ENCODE data around the gene CCDC142. TPM values are rescaled to one million over a fixed set of nuclear protein-coding genes. Genes with fewer than 3 reads are reported as not detected.

CCDC142 gene
- total RNA-seq, 8 experiments from 2014 or later, result 8.0 to 32.3 (median 12.8) TPM

DNA sequence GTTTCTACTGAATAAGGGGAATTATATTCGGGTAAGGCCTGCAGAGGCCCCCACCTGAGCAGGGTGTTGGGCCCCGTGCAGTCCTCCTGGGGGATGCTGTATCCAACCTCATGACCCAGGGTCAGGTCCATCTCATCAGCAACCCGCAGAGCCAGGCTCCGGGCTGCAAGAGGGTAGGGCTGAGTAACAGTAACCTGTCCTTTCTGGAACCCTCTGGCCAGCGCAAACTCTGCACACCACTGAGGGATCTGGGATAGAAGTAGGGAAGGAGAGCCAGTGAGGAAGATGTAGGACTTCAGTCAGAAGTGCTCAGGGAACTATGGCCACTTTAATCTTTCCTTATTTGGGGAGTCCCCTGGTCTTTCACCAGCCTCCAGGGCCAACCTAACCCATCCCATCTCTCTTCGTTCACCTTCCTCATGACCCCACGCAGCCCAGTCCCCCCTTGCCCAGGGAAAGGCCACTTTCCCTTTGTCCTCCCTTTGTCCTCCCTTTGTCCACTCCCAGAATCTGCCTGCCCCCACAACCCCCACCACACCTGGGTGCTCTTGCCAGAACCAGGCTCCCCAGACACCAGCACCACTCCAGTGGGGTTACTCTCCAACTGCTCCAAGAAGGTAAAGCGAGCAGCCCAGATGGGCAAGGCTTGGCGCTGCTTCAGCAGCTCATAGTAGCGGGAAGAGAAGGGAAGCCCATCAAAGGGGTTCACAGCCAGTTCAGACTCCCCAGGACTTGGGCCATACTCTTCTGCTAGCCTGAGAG is 42.3 kb upstream of the CCDC142 start:
- 80 to 100% (median 90%) methylated on average over 1 to 7 of the region's 10 CpGs; no CpG with 5 or more reads in 4 of the 10 experiments for WGBS, 10 experiments
- in situ Hi-C loops (cut with MboI; ENCODE audit: low pct_unique_long_range_greater_than_20kb in 2 of 9, low sequenced_read_pairs in 9 of 9, unreplicated experiment in 9 of 9), result no loop called here

DNA sequence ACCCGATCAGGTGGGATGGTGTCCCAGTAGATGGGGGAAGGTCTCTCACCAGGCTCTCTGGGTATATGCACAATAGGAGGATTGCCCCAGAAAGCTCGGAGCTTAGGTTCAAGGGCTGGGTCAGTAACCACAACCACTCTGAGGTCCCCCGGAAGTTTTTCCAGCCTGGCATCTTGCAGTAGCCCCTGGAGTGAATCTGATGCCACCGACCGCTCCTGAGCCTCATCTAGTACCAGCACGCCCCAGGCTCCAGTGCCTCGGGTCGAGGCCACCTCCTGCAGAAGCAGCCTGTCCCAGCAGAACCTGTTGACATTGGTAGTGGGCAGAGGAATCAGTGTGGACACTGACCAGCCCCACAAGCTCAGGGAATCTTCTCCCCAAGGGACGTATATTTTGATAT is 41.2 kb upstream of the CCDC142 start:
- ATAC-seq (replicated peaks in 6 of 8), result no peak
- H3K4me1 ChIP-seq (replicated peaks in 1 of 2), result peaks cover 5 to 6% of the 10 kb centered on the region in 2 donors
- in situ Hi-C loops (cut with MboI; ENCODE audit: low pct_unique_long_range_greater_than_20kb in 2 of 9, low sequenced_read_pairs in 9 of 9, unreplicated experiment in 9 of 9), result no loop called here
- WGBS, 10 experiments, result 17 to 100% (median 80%) methylated on average over 1 to 6 of the region's 9 CpGs; no CpG with 5 or more reads in 5 of the 10 experiments
- no peak overlapping the region for H3K27ac ChIP-seq
- no peak overlapping the region for H3K4me3 ChIP-seq

More for the DNA sequence above, 42.3 kb upstream of the CCDC142 start:
- Histone ChIP-seq H3K27ac (no peak overlapping the region), H3K4me1 (replicated peaks in 1 of 2) (peaks cover 5 to 6% of the 10 kb centered on the region in 2 donors), H3K4me3 (no peak overlapping the region)
- ATAC-seq (replicated peaks in 6 of 8), result no peak

DNA sequence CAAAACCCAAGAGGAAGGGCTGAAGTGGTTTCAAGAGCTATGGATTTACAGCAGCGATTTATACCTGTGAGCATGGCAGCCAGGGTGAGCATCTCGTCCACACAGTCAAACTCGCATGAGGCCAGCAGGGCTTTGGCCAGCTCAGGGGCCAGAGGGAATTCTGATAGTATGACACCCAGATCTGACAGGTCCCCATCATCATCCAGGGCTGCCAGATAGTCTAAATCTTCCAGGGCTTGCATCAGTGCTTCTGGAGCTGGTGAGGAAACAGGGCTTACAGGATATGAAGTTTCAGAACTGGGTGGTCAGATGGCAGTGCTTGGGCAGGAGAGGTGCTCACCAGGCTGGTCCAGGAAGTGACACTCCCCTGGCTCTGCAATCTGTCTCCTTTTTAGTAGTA is 39.7 kb upstream of the CCDC142 start:
- no peak for ATAC-seq (replicated peaks in 6 of 8)
- Histone ChIP-seq H3K27ac (no peak overlapping the region), H3K4me3 (no peak overlapping the region), H3K4me1 (replicated peaks in 1 of 2) (no peaks in the 10 kb centered on the region)
- in situ Hi-C loops (cut with MboI; ENCODE audit: low pct_unique_long_range_greater_than_20kb in 2 of 9, low sequenced_read_pairs in 9 of 9, unreplicated experiment in 9 of 9), result no loop called here
- 20 to 90% (median 44%) methylated on average over 1 to 3 of the region's 3 CpGs; no CpG with 5 or more reads in 3 of the 10 experiments for WGBS, 10 experiments

DNA sequence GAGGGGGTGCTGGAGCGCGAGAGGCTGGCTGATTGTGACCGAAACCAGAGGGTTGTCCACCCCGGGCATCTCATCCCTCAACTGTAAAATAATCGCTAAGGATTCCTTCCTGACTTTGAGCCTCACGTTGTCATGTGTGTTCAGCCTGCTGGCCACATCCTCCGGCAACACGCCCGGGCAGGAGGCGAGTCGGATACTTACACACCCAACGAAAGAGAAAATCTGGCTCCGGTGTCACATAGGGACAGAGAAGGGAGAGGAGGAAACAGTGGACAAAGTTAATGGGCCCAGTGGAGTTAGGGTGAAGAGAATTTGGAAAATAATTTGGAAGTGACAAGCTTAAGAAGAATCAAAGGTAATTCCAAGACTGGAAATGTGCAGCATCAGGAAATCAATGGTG is 33.9 kb upstream of the CCDC142 start:
- H3K4me1 ChIP-seq (replicated peaks in 1 of 2), result peaks cover 0 to 3% of the 10 kb centered on the region in 2 donors
- 58 to 100% (median 68%) methylated on average over 1 to 9 of the region's 13 CpGs; no CpG with 5 or more reads in 3 of the 10 experiments for WGBS, 10 experiments
- in situ Hi-C loops (cut with MboI; ENCODE audit: low pct_unique_long_range_greater_than_20kb in 2 of 9, low sequenced_read_pairs in 9 of 9, unreplicated experiment in 9 of 9), result no loop called here
- no peak overlapping the region for H3K27ac ChIP-seq
- ATAC-seq (replicated peaks in 6 of 8), result no peak
- H3K4me3 ChIP-seq, result peak overlapping the region in 3 of 5 donors; percentile 20 to 35 (median 24)

DNA sequence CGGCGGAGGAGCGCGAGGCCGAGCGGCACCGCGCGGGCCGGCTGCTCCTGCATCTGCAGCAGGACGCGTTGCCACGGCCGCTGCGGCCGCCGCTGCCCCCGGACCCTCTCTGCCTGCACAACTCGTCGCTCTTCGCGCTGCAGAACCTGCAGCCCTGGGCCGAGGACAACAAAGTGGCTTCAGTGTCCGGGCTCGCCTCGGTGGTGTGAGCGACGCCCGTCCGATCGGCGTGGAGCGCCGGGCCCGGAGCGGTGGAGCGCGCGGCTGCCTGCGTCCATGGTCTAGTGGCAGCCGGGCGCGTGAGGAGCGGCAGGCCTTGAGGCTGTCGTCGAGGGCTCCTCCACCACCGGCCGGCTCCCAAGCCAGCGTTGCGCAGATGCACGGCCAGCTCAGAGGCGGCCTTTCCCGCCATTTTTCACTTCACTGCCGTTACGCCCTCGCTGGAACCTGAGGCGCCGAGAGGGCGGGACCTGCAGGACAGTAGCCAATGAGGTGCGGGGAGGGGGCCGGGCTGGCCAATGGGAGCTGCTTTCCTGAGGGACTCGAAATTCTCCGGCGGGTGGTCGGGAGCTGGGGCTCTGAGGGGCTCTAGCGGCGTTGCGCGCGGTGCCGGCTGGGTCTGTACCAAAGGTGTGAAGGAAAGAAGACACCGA is 33.3 kb upstream of the CCDC142 start:
- Histone ChIP-seq H3K4me1 (replicated peaks in 1 of 2) (peaks cover 0 to 3% of the 10 kb centered on the region in 2 donors), H3K27ac (no peak overlapping the region), H3K4me3 (peak overlapping the region; percentile 9 to 35 (median 24))
- in situ Hi-C loops (cut with MboI; ENCODE audit: low pct_unique_long_range_greater_than_20kb in 2 of 9, low sequenced_read_pairs in 9 of 9, unreplicated experiment in 9 of 9), result no loop called here
- 4 to 20% (median 15%) methylated on average over 1 to 27 of the region's 72 CpGs; no CpG with 5 or more reads in 7 of the 10 experiments for WGBS, 10 experiments
- ATAC-seq (replicated peaks in 6 of 8), result peak; percentile 31 to 96 (median 83)

DNA sequence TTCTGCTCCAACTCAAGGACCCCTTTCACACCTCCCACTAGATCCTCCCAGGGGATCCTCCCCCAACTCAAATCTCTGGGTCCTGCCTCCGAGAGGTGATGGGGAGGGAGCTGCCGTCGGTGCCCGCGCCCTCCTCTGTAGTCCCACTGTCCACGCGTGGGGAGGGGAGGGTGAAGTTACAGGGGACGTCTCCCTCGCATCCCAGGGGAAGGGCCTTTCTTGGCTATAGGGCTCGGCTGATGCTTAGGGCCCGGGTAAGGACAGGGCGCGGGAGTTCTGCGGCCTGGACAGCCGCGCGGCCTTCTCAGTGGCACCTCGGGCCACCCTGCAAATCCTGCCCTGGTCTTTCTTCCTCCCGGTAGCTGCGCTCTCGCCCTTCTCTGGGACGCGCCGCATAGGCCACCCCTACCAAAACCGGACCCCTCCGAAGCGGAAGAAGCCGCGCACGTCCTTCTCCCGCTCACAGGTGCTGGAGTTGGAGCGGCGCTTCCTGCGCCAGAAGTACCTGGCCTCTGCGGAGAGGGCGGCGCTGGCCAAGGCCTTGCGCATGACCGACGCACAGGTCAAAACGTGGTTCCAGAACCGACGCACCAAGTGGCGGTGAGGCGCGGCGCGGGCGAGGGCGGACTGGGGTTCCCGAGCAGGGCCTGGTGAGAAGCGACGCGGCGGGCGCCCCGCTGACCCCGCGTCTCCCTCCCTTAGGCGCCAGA is 32.6 kb upstream of the CCDC142 start:
- H3K4me3 ChIP-seq, result peak overlapping the region in 2 of 5 donors; percentile 25 to 35

DNA sequence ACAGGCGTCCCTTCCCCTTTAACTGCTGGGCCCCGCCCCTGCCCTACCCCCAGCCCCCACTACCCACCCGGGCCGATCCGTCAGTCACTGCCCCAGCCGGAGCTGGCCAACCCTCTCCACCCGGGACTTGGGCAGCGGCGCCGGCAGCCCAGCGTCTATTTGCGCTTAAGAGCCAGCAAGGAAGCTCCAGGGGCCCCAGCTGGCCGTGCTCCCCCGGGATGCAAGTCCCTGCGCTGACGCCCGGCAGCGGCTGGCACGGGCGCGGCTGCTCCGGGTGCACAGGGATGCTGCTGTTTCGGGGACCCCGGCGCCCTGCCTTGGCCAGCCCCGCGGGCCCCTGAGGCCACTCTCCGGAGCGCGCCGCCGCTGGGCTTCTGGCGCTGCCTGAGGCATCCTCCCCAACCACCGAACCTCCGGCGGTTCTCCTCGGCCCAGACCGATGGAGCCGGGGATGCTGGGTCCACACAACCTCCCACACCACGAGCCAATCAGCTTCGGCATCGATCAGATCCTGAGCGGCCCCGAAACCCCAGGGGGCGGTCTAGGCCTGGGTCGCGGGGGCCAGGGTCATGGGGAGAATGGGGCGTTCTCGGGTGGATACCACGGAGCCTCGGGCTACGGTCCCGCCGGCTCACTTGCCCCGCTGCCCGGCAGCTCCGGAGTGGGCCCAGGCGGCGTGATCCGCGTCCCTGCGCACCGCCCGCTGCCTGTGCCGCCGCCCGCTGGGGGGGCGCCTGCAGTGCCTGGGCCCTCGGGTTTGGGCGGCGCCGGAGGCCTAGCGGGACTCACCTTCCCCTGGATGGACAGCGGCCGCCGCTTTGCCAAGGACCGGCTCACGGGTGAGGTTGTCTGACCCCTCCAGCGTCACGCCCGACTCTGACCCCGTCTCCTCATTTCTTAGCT is 31.8 kb upstream of the CCDC142 start, which contains the start of gene TLX2:
Gene TLX2, plus strand, starts transcription at position 83 of the 903 bp plus-strand sequence. Its CDS starts 357 bp downstream, at position 440.
- 3 to 25% methylated on average over 4 to 21 of the region's 82 CpGs; no CpG with 5 or more reads in 8 of the 10 experiments for WGBS, 10 experiments
- Histone ChIP-seq H3K4me1 (replicated peaks in 1 of 2) (peaks cover 0 to 3% of the 10 kb centered on the region in 2 donors), H3K4me3 (no peak within 1 kb of the TSS), H3K27ac (no peak within 1 kb of the TSS)
- in situ Hi-C loops (cut with MboI; ENCODE audit: low pct_unique_long_range_greater_than_20kb in 2 of 9, low sequenced_read_pairs in 9 of 9, unreplicated experiment in 9 of 9), result no loop called here
- peak in 7 of 8 experiments; percentile 4 to 46 (median 35) for ATAC-seq (replicated peaks in 6 of 8)

More for the DNA sequence above, 32.6 kb upstream of the CCDC142 start:
- Histone ChIP-seq H3K27ac (no peak overlapping the region), H3K4me1 (replicated peaks in 1 of 2) (peaks cover 0 to 3% of the 10 kb centered on the region in 2 donors)
- in situ Hi-C loops (cut with MboI; ENCODE audit: low pct_unique_long_range_greater_than_20kb in 2 of 9, low sequenced_read_pairs in 9 of 9, unreplicated experiment in 9 of 9), result no loop called here
- ATAC-seq (replicated peaks in 6 of 8), result no peak
- 12 to 33% (median 21%) methylated on average over 3 to 13 of the region's 60 CpGs; no CpG with 5 or more reads in 7 of the 10 experiments for WGBS, 10 experiments

DNA sequence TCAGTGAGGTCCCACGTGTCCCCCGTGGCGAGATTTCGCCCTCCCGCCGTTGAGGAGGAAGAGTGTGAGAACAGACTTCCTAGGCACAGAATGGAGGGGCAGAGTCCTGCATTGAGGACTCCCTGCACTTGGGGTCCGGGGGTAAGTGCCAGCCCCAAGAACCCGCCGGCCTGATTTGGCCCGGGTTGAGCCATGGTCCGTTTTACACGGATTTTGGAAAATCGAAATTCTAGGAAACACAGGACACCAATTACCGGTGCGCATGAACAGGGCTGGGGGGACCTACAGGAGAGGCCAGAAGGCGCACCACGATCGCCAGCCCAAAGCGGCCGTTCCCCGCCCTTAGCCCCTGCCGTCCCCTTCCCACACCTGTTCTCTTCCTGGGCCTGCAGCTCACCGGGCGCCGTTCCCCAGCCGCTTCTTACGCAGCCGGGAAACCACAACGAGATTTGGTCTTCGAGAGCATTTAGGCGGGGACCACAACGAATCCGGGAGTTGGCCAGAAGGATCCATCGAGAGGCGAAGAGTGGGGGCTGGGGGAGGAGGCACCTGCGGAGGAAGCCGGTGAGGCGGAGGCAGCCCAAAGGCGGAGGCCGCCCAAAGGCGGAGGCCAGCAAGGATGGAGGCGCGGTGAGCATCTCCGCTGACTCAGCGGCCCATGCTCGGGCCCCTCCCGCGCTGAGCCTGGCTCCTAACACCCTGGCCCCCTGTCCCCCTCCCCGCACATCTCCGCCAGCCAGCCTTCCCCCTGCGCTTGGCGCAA is 31.0 kb upstream of the CCDC142 start:
- WGBS, 10 experiments, result 1 to 20% (median 5%) methylated on average over 2 to 18 of the region's 52 CpGs; no CpG with 5 or more reads in 6 of the 10 experiments
- in situ Hi-C loops (cut with MboI; ENCODE audit: low pct_unique_long_range_greater_than_20kb in 2 of 9, low sequenced_read_pairs in 9 of 9, unreplicated experiment in 9 of 9), result no loop called here
- peak; percentile 15 to 68 (median 40) for ATAC-seq (replicated peaks in 6 of 8)
- peaks cover 0 to 3% of the 10 kb centered on the region in 2 donors for H3K4me1 ChIP-seq (replicated peaks in 1 of 2)
- H3K27ac ChIP-seq, result no peak overlapping the region
- no peak overlapping the region for H3K4me3 ChIP-seq

DNA sequence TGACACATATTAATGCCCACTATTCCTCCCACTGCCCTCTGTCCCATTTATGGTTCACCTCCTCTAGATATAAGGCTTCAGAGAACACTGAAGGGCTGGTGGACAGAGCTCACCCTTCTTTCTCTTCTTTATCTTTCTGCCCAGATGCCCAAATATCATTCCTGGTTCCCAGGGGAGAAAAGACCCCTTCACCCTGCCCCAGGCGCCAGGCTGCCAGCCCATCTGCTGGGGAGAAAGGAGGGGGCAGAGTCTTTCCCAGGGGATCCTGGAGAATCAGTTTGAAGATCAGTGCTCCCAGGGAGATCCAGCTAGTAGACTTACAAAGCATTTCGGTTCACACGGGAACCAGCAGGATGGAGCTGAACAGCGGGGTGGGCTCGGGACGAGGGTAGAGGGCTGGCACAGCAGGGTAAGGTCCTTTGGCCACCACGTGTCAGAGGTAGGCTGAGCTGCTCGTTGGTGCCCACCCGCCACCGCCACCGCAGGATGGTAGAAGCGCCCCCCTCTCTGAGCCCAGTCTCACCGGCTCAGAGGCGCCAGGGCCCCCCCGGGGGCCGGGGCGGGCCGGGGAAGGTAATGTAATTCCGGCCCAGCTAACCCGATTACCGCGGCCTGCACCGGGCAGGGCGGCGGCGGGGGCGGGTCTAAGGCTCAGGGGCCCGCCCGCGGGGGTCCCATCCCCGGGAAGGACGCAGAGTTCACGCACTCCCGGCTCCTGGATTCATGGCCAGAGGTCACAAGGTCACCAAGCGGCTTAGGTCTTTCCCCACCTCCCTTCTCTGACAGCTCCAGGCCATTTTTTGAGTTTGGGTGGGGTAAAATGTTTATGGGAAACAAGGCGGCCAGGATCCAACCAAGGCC is 30.2 kb upstream of the CCDC142 start:
- WGBS, 10 experiments, result 0 to 33% (median 14%) methylated on average over 1 to 2 of the region's 36 CpGs; no CpG with 5 or more reads in 6 of the 10 experiments
- ATAC-seq (replicated peaks in 6 of 8), result peak in 1 of 8 experiments; percentile 7
- H3K4me3 ChIP-seq, result no peak overlapping the region
- in situ Hi-C loops (cut with MboI; ENCODE audit: low pct_unique_long_range_greater_than_20kb in 2 of 9, low sequenced_read_pairs in 9 of 9, unreplicated experiment in 9 of 9), result no loop called here
- H3K27ac ChIP-seq, result no peak overlapping the region
- peaks cover 3 to 4% of the 10 kb centered on the region in 2 donors for H3K4me1 ChIP-seq (replicated peaks in 1 of 2)

DNA sequence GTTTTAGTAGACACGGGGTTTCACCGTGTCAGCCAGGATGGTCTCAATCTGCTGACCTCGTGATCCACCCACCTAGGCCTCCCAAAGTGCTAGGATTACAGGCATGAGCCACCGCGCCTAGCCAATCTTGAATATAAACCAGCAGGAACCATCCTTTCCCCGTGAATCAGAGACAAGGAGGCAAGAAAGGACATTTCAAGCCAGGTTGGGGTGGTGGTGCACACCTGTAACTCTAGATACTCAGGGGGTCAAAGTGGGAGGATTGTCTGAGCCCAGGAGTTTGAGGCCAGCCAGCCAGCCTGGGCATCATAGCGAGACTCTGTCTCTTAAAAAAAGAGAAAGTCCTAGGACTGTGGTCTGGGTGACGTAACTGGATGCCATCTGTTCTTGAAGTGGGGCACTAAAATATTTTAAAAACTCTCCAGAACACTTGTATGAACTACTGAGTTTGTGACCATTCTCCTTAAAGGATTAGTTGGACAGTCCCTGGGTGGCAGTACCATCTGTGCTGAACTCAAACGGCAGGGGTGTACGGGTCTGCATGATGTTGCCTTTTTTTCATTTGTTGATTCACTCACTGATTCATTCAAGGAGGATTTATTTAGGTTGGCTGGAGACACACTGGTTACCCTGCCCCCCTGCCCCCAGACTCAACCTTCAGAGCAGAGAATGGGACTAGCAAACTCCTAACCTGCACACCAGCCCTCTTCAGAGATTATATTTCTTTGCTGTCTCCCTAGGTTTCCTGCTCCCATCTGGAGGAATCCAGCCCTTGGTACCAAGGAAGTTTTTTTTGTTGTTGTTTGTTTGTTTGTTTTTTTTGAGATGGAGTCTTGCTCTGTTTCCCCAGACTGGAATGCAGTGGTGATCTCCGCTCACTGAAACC is 28.5 kb upstream of the CCDC142 start:
- in situ Hi-C loops (cut with MboI; ENCODE audit: low pct_unique_long_range_greater_than_20kb in 2 of 9, low sequenced_read_pairs in 9 of 9, unreplicated experiment in 9 of 9), result no loop called here
- no peak for ATAC-seq (replicated peaks in 6 of 8)
- H3K4me3 ChIP-seq, result no peak overlapping the region
- H3K27ac ChIP-seq, result no peak overlapping the region
- H3K4me1 ChIP-seq (replicated peaks in 1 of 2), result peaks cover 7 to 8% of the 10 kb centered on the region in 2 donors
- WGBS, 10 experiments, result 27 to 80% (median 40%) methylated on average over 2 to 9 of the region's 11 CpGs; no CpG with 5 or more reads in 3 of the 10 experiments
